Activated T-helper 17 cell treated with anti-CD3 and anti-CD28 coated beads, Interleukin-2, amount 50 U/mL, for 72 hours (primary cell): ENCODE results near the gene PTGER2. TPM values are rescaled to one million over a fixed set of nuclear protein-coding genes. Genes with fewer than 3 reads are reported as not detected.

Experiments
- ATAC-seq: fragments of 150-1000 bp; cut with Tn5 transposase; replicated peaks from 2 replicates; pipeline ENCODE4 v1.10.0; 2021; ENCODE audit warnings: mild to moderate bottlenecking, moderate library complexity
- H3K27ac Mint-ChIP-seq: one replicate; pipeline ENCODE4 v1.8.0; 2022; ENCODE audit warnings: mixed read lengths
- H3K27me3 Mint-ChIP-seq: one replicate; pipeline ENCODE4 v1.8.0; 2022; ENCODE audit warnings: mixed read lengths
- H3K36me3 Mint-ChIP-seq: one replicate; pipeline ENCODE4 v1.8.0; 2022; ENCODE audit warnings: low read depth, mild to moderate bottlenecking, mixed read lengths
- H3K4me1 Mint-ChIP-seq: one replicate; pipeline ENCODE4 v1.8.0; 2022; ENCODE audit warnings: mixed read lengths
- H3K4me3 Mint-ChIP-seq: one replicate; pipeline ENCODE4 v1.8.0; 2022; ENCODE audit warnings: mild to moderate bottlenecking, mixed read lengths
- H3K9me3 Mint-ChIP-seq: one replicate; pipeline ENCODE4 v1.8.0; 2022; ENCODE audit warnings: mixed read lengths
- total RNA-seq, 2 donors: library from RNA; stranded (reverse); gene quantifications; one replicate each; pipeline ENCODE4 v1.2.3, GENCODE V29; 2022

The PTGER2 gene
- total RNA-seq, 2 donors from 2014 or later, result 8.3 to 10.3 TPM

- no peak for ATAC-seq
- no peak overlapping the region for H3K27ac Mint-ChIP-seq
- no peaks in the 10 kb centered on the region for H3K9me3 Mint-ChIP-seq
- no peak overlapping the region for H3K4me3 Mint-ChIP-seq
- no peaks in the 10 kb centered on the region for H3K27me3 Mint-ChIP-seq
- no peaks in the 10 kb centered on the region for H3K36me3 Mint-ChIP-seq
- no peaks in the 10 kb centered on the region for H3K4me1 Mint-ChIP-seq
Observed at GRCh38 chr14:52363041-52363704, 49.1 kb downstream of the PTGER2 start.

- Mint-ChIP-seq H3K27me3 (no peaks in the 10 kb centered on the region), H3K9me3 (no peaks in the 10 kb centered on the region), H3K4me3 (no peak overlapping the region), H3K27ac (no peak overlapping the region), H3K4me1 (no peaks in the 10 kb centered on the region), H3K36me3 (no peaks in the 10 kb centered on the region)
- ATAC-seq, result no peak
Observed at GRCh38 chr14:52363961-52364360, 49.8 kb downstream of the PTGER2 start.

GRCh38 chr14:52365071-52365470, 51.0 kb downstream of the PTGER2 start:
- Mint-ChIP-seq H3K4me3 (no peak overlapping the region), H3K36me3 (no peaks in the 10 kb centered on the region), H3K9me3 (no peaks in the 10 kb centered on the region), H3K27ac (no peak overlapping the region), H3K27me3 (no peaks in the 10 kb centered on the region), H3K4me1 (no peaks in the 10 kb centered on the region)
- ATAC-seq, result no peak

GRCh38 chr14:52366796-52367315, 52.7 kb downstream of the PTGER2 start:
- Mint-ChIP-seq H3K4me1 (no peaks in the 10 kb centered on the region), H3K4me3 (no peak overlapping the region), H3K27me3 (no peaks in the 10 kb centered on the region), H3K9me3 (no peaks in the 10 kb centered on the region), H3K36me3 (no peaks in the 10 kb centered on the region), H3K27ac (no peak overlapping the region)
- ATAC-seq, result no peak

DNA sequence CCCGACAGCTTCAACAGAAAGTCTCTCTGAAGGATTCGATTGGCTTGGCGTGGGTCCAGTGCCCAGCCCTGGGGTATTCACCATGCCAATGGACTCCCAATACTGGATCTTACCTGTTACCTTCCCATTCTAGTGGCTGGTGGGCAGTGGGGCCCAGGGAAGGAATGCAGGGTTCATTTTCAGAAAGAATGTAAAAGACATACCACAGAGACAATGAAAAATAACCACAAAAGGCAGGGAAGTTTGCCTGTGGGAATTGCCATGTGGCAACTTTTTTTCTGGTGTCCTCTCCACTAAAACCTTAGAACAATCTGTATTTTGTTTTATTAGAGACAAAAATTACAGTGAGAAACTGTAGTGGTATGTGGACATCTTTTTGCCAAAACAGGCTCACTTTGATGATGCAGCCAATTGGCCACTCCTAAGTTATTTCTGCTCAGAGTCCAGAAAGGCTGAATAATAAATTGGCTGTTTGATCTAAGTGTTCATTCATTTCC, 55.2 kb downstream of the PTGER2 start:
- H3K4me1 Mint-ChIP-seq, result no peaks in the 10 kb centered on the region
- H3K27me3 Mint-ChIP-seq, result no peaks in the 10 kb centered on the region
- no peak overlapping the region for H3K4me3 Mint-ChIP-seq
- peaks cover 7% of the 10 kb centered on the region for H3K9me3 Mint-ChIP-seq
- no peaks in the 10 kb centered on the region for H3K36me3 Mint-ChIP-seq
- H3K27ac Mint-ChIP-seq, result no peak overlapping the region
- ATAC-seq, result no peak

DNA sequence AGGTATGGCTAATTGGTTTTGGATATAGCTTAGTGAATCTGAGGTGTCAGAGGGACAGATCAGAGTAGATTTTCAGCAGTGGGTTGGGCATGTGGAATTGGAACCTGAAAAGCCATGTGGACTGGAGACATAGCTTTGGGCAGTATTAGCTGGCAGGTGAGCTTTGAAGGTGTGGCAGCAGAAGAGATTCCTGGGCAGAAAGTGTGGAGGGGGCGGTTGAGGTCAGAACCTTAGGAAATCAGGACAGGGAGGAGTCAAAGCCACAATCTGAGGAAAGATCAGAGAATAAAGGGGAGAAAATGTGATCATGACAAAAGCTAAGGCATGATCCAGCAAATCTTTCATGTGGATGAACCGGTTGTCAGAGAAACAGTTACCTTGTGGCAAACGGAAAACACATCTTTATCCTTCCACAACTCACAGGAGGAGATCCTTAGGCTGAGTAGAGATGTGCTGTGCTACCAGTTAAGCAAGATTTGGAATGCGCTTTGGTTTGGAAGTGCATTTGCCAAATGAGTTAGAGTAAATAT, 56.4 kb downstream of the PTGER2 start:
- ATAC-seq, result no peak
- Mint-ChIP-seq H3K4me3 (no peak overlapping the region), H3K4me1 (no peaks in the 10 kb centered on the region), H3K36me3 (no peaks in the 10 kb centered on the region), H3K9me3 (peaks cover 9% of the 10 kb centered on the region), H3K27me3 (no peaks in the 10 kb centered on the region), H3K27ac (no peak overlapping the region)

- Mint-ChIP-seq H3K27ac (no peak overlapping the region), H3K27me3 (no peaks in the 10 kb centered on the region), H3K4me1 (peaks cover 6% of the 10 kb centered on the region), H3K9me3 (peaks cover 12% of the 10 kb centered on the region), H3K4me3 (no peak overlapping the region), H3K36me3 (no peaks in the 10 kb centered on the region)
- no peak for ATAC-seq
Observed at GRCh38 chr14:52377940-52378339, 63.8 kb downstream of the PTGER2 start.

Other genes starting within 250 kb of the PTGER2 start
- gene NID2, start 245.3 kb upstream of the PTGER2 start, total RNA-seq, result under 1 TPM in 1 of 2 donors, not detected in 1; 0.13 TPM
- not detected for gene PTGDR, start 46.6 kb upstream of the PTGER2 start, total RNA-seq
- 1 to 10 TPM; 5.6 to 7.7 TPM for gene TXNDC16, start 238.2 kb downstream of the PTGER2 start, total RNA-seq
- gene GPR137C, start 238.5 kb downstream of the PTGER2 start, total RNA-seq, result under 1 TPM; 0.26 to 0.35 TPM